GM21717 (cell line): Measurements from ENCODE around the gene SLC7A8.

Experiments
- ATAC-seq: cut with Tn5 transposase; IDR thresholded peaks from one replicate; pipeline ENCODE4 v1.9.1; 2021; ENCODE audit warnings: mild to moderate bottlenecking, moderate library complexity; ENCODE audit not compliant: unreplicated experiment

SLC7A8 gene

GRCh38 chr14:23097786-23098185 is 85.7 kb downstream of the SLC7A8 start:
- ATAC-seq = no peak

DNA sequence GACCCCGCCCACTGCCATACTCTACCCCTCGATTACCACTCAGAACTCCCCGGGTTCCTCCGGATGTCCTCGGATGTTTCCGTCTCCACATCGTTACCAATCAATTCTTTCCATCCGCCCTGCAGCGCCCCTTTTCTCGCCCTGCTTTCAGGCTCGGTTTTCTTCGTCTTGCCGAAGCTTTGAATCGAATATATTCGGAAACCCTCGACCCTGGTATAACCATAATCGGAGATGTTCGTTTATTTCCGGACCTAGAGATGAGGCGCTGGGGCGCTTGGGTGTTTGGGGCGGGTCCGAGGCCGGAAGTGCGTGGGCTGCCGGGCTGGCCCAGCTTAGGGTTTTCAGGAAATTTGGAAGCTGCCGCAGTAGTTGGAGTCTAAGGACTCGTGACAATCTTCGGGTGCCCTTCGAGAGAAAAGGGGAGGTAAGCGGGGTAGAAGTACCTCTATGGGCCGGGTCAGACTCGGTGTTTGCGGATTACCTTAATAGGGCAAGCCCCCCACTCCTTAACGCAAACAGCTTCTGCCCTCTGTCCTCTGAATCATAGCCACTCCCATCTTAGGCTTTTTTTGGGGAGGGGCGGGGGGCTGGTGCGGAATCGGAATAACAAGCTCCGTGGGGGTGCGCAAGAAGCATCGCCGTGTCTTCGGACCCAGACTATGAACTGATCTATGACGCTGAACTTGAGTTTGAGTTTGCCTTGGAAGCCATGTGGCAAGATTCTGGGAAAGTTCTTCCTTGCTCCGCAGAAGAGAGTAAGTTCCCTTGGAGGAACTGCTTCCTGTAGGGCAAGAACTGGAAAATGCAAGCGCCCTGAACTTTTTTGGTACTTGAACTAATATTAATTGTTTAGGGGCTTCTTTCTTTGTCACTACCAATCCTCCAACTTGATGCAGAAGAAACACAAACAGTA is 88.0 kb downstream of the SLC7A8 start, which contains the start of gene C14orf119:
TSS of gene C14orf119 (plus strand) at position 310 of the 913 bp plus-strand sequence. CDS start 2,154 bp downstream, outside the sequence.
- peak; percentile 86 for ATAC-seq

DNA sequence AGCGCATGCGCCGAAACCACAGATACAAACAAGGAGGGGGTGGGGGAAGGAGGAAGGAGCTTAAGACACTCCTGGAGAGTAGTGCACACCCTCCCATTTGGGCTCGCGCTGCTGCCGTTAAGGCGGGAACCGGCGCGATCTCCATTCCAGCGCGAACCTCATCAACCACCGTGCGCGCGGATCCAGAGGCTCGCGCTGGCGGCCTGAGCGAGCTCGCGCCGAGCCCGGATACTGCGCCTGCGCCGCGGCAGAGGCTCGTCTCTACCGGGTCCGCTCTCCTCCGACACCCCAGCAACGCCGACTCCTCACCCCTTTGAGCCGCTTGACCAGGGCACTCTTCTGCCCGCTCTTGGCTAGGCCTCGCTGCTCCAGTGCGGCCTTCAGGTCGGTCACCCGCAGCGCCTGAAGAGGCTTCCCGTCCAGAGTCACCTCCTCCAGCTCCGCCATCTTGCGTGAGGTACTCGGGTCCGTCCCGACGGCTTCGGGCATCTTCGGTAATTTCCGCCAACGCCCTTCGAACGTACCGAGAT is 88.7 kb downstream of the SLC7A8 start, which contains the start of gene ACIN1:
TSS of gene ACIN1 (minus strand) at position 471 of the 530 bp plus-strand sequence. CDS start at position 447, 24 bp downstream.
- peak; percentile 41 for ATAC-seq

GRCh38 chr14:23093991-23094665 is 89.3 kb downstream of the SLC7A8 start:
- ATAC-seq = no peak

DNA sequence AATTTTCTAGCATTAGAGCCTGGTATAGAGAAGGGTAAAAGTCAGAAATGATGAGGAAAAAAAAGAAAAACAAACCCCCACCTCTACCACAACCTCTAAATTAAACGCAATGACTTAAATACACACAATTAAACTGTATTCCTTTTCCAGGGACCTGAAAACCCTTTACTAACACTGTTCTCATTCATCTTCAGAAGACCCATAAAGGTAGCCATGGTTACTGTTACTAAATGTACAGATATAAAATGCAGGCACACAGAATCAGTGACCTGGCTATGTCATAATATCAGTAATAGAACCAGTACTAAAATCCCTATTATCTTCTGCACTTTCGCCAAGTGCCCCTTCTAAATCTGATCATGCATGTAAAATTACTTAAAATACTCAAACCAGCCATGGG is 89.9 kb downstream of the SLC7A8 start:
- no peak for ATAC-seq

DNA sequence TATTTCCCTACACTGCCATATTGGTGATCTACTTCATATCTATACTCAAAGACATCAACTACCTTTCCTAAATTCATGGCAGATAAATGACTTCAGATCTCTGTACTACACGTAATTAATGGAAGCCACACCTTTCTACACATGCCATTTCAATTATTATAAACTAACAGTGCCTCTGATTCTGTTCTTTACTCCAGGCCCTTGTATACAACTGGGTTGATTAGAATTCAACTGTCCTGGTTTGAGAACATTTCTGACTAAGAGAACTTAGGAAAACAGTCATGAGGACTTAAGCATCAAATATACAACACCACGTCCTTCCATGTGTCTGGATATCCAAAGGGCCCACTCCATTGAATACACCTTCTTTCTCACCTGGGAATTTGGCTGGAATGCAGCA is 90.4 kb downstream of the SLC7A8 start:
- ATAC-seq = no peak

DNA sequence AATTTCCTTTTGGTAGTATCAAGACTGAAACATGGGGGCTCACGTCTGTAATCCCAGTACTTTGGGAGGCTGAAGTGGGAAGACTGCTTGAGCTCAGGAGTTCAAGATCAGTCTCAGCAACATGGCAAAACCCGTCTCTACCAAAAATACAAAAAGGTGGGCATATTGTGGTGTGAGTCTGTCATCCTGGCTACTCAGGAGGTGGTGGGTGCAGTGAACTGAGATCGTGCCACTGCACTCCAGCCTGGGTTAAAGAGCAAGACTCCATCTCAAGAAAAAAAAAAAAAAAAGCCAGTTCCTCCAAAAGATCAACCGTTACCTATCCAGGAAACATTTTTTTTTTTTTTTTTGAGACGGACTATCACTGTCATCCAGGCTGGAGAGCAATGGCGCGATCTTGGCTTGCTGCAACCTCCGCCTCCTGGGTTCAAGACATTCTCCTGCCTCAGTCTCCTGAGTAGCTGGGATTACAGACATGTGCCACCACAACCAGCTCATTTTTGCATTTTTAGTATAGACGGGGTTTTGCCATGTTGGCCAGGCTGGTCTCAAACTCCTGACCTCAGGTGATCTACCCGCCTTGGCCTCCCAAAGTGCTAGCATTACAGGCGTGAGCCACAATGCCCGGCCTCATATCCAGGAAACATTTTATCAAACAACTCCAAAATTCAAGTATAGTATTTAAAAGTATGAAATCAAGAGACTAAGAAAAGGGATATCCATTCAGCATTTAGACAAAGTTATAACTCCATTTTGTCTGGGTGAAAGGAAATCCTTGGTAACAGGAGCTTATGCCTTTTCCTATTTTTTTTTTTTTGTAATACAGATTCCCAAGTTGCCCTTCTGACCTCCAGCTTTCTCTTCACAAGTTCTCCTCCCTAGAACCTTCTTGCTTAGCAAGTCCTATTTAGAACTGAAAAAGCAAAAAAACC is 91.9 kb downstream of the SLC7A8 start:
- no peak for ATAC-seq

- no peak for ATAC-seq
Observed at GRCh38 chr14:23090254-23090636, 93.2 kb downstream of the SLC7A8 start.

- ATAC-seq = no peak
Observed at GRCh38 chr14:23089498-23090253, 93.8 kb downstream of the SLC7A8 start.

DNA sequence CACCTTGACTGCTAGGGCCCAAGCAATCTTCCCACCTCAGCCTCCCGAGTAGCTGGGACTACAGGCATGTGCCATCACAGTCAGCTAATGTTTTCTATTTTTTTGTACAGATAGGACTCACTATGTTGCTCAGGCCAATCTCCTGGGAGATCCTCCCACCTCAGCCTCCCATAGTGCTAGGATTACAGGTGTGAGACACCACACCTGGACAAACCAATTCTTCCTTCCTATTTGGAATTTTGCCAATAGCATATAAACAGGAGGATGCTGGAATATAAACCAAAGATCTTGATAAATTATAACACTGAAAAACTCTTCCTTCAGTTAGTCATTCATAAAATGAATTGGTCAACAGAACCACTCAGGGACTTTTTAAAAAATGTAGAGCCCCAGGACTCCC is 96.9 kb downstream of the SLC7A8 start:
- no peak for ATAC-seq

DNA sequence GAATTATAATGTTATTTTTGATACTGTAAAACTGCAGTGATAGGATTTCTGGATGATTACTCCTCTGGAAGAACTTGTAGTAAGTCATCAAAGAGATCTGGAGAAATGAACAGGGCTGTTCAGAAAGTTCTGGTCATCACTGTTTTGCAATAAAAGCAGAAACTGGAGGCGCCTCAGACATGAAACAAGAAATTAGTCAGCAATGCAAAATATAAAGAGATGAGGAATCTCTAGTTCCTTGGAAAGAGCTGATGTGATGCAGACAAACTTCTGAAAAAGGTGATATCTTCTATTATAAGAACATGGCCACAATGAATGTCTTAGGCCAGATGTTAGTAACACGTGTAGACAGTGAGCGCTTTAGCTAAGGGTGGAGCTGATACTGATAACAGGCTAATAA is 98.0 kb downstream of the SLC7A8 start:
- no peak for ATAC-seq

- no peak for ATAC-seq
Observed at GRCh38 chr14:23080474-23080873, 103.0 kb downstream of the SLC7A8 start.

DNA sequence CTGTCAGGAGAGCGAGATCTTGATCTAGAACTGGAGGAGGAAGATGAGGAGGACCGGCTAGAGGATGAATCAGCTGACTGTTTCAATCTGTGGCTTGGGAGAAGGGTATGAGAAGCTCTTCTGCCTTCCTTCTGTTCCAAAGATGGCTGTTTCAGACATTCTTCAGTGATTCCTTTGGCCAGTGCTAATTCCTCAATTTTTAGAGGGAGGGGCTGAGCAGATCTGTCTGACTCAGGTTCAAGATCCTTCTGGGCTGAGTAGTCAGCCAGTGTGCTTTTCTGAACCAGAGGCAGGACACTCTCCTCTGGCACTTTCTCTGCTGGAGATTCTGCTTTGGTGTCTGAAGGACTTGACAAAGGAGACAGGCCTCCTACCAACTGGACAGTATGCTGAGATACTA is 103.7 kb downstream of the SLC7A8 start:
- no peak for ATAC-seq

GRCh38 chr14:23078692-23079116 is 104.8 kb downstream of the SLC7A8 start:
- no peak for ATAC-seq

- ATAC-seq = no peak
Observed at GRCh38 chr14:23077962-23078361, 105.5 kb downstream of the SLC7A8 start.

DNA sequence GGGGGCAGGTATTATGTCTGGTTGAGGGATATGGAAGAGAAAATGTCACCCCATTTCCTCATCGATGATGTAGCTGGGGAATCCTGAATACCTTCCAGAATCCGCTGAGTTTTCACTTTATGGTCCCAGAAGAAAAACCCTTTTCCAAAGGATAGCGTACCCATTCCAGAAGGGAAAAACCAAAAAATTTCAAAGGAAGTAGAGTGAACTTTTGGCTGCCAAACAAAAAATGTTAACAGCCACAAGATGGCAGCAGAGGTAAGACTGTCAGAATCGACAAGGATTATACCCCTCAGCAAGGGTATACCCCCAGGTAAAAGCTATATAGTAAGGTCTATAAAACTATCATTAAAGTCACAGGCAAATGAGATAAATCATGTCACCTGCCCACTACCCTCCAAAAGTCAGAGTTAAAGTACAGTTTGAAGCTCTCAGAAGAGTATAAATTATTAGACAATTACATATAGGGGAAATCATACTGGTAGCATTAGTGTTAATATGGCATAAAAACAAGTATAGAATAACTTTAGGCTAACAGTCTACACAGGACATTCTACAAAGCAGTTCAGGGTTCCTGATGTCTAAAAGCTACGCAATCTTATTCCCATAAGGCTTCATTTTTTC is 106.6 kb downstream of the SLC7A8 start:
- no peak for ATAC-seq
